Activated naive CD4-positive, alpha-beta T cell treated with Interleukin-2 at 50 U/mL for 16 hours (primary cell): ENCODE results near the gene RASSF9.

Experiments used
- DNase-seq: peaks from one replicate; pipeline ENCODE4 v3.0.0-alpha.2; 2020

RASSF9 gene

GRCh38 chr12:85836197-85837090 lies at the start of gene RASSF9:
Gene RASSF9, minus strand, starts transcription at chr12:85836409. Its CDS starts 208 bp downstream, at chr12:85836201.
- no peak for DNase-seq

GRCh38 chr12:85883763-85884162 lies 47.6 kb upstream of the RASSF9 start:
- DNase-seq: no peak

DNA sequence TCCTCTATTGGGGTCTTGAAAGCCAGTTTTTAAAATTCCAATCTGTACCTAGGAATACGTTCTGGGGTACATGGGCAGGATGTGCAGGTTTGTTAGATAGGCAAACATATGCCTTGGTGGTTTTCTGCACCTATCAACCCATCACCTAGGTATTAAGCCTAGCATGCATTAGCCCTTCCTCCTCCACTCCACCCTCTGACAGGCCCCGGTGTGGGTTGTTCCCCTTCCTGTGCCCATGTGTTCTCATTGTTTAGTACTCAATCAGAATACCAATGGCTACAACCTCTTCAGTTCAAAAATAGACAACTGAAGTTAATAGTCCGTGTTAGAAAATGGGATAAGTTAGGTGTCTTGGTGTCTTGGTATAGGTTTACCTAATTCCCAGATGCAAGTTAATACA lies 41.2 kb upstream of the RASSF9 start:
- no peak for DNase-seq

GRCh38 chr12:85874031-85874461 lies 37.8 kb upstream of the RASSF9 start, which contains the start of gene NTS:
Gene NTS, plus strand, starts transcription at chr12:85874295. Its CDS starts 109 bp downstream, at chr12:85874404.
- no peak for DNase-seq

GRCh38 chr12:85872497-85873091 lies 36.4 kb upstream of the RASSF9 start:
- no peak for DNase-seq

DNA sequence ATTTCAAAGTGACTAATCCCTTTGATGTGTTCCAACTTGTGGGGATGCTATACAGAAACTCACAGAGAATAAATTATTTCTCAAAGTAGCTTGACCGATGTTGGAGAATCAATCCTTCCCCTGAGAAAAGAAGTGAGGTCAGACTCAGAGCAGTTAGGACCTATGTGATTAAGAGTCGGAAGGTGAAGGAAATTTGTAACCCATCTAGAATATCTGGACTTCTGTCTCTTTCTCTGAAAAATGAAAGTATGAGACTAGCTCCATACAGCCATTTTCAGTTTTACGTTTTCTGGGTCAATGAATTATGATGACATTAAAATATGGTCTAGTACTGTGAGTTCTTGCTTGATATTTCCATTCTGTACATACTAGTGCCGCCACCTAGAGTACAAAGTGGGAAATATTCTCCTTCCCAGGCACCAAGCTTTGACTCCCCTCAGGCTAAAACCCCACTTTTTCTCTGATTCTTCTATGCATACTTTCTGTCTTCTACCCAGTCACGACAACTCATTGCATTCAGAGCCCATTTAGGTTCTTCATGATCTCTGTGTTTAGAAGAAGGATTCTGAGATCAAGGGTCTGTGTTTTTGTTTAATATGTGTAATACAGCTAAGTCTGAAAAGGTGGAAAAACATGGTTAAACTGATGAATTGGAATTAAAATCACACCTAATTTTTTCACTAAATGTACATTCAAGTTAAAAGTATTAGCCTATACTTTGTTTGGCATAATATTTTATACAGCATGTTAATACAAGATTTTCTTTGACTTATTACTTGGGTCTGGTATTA lies 31.0 kb upstream of the RASSF9 start:
- DNase-seq: no peak

- no peak for DNase-seq
Observed at GRCh38 chr12:85865890-85866289, 29.7 kb upstream of the RASSF9 start.

- DNase-seq: no peak
Observed at GRCh38 chr12:85856966-85857365, 20.8 kb upstream of the RASSF9 start.

DNA sequence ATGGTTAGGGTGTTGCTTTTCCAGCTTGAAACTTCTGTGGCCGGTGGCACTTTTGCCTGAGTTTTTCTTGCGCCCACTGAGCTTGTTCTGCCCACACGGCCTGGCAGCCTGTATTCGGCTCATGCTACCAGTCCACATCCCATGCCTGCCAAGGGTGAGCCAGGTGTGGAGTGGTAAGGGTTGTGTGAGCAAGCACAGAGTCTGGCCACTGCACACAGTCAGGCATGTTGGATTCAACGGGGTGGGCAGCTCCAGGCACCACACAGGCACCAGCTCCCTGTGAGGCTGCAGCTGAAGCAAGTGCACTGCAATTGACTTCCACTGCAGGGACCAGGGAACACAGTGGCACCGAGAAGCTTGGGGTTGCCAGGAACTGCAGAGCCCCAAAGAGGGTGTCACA lies 19.1 kb upstream of the RASSF9 start:
- no peak for DNase-seq

DNA sequence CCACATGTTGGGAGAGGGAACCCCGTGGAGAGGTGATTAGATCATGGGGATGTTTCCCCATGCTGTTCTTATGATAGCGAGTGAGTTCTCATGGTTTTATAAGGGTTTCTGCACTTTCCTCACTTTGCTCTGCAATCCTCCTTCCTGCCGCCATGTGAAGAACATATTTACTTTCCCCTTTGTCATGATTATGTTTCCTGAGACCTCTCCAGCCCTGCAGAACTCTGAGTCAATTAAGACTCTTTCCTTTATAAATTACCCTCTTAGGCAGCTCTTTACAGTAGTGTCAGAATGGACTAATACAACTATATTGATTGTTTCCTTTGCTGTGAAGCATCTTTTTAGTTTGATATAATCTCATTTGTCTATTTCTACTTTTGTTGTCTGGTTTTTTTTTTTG lies 13.1 kb upstream of the RASSF9 start:
- no peak for DNase-seq

DNA sequence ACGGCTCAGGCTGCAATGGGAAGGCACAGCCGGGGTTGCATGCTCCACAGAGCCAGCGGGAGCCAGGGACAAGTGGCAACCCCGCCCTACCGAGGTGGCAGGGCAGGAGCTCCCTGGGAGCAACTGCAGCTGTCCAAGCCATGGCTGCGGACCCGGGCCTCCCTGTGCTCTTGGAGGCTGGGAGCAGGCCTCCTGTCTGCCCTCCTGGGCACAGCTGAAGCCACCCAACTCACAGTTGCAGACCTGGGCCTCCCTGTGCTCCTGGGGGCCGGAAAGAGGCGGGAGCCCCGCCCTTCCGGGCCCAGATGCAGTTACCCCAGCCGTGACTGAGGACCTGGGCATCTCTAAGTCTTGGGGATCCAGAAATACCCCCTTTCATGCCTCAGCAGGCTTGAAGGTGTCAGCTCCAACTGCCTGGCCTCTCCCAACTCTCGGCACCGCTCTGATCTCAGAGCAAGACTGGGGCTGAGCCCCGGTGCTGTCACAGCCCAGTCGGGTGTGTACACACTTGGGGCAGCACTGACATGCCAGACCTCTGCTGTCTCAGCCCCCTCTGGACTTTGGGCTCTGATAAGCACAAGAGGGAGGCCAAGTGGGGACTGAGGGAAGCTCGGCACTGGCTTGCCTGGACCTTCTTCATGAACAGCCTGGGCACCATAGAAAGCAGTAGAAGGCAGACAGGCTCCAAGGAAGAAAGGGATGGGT lies 7.5 kb upstream of the RASSF9 start:
- no peak for DNase-seq

DNA sequence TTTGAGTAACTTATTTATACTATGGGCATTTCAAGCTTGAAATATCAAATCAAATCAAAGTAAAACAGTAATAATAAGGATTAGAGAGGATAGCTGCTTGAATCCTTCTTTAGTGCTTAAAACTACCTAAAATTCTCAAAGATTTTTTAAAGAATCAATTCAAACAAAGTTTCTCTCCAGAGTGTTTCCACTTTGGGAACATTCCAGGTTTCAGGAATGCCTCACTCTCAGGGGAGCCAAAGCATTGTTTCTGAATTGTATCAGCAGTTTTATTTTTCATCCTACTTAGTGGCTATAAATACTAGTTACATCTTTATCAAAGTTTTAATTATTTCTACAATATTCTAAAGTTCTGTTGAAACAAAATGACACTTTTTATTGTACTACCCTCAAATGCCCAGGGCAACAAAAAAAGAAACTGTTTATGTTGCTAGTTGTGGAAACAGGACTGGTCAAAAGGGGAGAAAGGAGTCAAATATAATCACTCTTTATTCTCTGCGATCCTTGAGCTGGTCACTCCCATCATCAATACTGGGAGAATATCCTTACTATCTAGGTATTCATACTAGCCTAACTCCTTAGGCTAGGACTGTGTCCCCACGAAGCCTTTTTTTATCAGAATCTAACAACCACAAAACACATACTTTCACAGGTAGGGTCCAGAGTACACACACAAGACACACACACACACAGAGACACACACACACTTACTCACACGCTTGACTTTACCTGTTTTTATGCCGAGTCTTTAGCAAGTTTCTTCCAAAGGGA lies 598 bp downstream of the RASSF9 start:
- DNase-seq: no peak

GRCh38 chr12:85834378-85834777 lies 1.8 kb downstream of the RASSF9 start:
- no peak for DNase-seq

DNA sequence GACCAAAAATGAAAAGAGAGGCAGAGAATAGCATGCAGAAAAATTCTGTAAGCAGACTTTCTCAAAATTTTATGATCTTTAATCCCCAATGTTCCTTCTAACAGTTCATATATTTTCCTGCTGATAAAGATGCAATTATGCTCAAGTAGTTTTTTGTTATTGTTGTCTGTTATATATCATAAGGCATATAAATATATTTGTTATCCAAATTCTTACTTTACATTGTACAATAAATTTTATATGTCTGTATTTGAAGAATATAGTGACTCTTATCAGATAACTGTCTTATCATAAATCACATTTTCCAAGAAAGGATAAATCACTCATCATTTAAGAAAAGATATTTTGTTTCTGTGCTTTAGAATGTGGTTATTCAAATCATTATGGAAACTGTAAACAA lies 2.6 kb downstream of the RASSF9 start:
- no peak for DNase-seq

- no peak for DNase-seq
Observed at GRCh38 chr12:85831327-85831990, 4.8 kb downstream of the RASSF9 start.

DNA sequence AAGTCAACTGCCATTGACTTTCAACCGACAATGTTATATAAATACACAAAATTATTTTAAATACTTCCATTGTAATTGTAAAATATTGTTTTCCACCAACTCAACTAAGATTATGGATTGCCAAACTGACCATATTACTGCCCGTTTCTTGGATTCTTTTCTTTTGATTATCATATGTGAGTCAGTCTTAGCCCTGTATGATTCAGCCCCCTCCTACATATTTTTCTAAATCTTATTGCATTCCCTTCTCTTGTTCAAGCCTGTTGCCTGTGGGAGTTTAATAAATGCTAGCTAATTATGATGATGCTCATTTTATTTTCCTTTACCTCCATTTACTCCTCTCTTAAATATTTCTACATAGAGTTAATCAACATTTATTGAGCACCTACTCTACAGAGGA lies 6.8 kb downstream of the RASSF9 start:
- DNase-seq: no peak

GRCh38 chr12:85828576-85828975 lies 7.6 kb downstream of the RASSF9 start:
- no peak for DNase-seq

GRCh38 chr12:85825746-85826145 lies 10.5 kb downstream of the RASSF9 start:
- DNase-seq: no peak

DNA sequence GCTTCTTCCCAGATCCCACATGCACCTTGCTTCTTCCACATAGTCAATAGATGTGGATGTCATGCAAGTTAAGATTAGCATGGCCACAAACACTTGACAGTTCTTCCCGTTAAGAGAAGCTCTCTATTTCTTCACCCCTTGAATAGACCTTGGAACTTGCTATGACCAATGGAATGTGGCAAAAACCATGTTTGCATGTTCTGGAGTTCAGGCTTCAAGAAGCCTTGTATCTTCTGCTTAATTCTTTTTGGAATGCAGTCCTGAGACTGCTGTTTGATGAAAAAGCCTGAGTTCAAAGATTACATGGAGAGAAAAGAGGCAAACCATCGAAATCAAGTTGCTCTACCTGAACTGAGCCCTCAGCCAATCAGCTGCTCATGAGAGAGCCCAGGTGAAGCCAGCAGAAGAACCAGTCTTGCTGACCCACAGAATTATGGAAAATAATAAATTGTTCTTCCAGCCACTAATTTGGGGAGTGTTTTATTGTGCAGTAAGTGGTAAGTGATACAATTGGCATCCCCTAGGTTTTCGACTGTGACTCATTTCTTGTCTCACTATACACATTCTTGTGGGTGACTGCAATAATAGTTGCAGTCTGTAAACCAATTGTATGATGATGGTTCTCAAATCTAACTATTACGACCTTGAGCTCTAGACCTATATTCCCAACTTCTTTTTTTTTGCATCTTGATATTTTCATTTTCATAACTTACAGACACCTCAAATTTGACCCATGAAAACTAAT lies 12.6 kb downstream of the RASSF9 start:
- no peak for DNase-seq

GRCh38 chr12:85821759-85822158 lies 14.4 kb downstream of the RASSF9 start:
- DNase-seq: no peak

DNA sequence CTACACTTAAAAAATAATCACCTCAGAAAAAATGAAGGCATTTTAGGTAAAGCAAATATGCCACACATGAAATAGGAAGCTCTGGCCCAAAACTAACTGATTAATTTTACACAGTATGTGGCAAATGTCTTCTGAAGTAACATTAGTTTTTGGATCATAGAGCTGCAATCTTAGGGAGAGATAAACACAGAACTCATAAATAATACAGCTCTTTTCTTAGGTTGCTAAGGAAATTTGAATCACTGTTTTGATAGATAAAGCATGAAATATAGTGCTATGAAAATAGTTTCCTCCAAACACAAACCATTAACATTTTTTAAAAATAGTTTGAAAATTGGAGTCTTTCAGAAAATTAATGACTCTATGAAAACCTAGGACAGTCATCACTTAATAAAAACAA lies 15.0 kb downstream of the RASSF9 start:
- no peak for DNase-seq
